ENCODE data around the gene METTL26.
A peak's percentile ranks its signal among the peaks of the same experiment; 100 is the strongest.

Gene METTL26

DNA sequence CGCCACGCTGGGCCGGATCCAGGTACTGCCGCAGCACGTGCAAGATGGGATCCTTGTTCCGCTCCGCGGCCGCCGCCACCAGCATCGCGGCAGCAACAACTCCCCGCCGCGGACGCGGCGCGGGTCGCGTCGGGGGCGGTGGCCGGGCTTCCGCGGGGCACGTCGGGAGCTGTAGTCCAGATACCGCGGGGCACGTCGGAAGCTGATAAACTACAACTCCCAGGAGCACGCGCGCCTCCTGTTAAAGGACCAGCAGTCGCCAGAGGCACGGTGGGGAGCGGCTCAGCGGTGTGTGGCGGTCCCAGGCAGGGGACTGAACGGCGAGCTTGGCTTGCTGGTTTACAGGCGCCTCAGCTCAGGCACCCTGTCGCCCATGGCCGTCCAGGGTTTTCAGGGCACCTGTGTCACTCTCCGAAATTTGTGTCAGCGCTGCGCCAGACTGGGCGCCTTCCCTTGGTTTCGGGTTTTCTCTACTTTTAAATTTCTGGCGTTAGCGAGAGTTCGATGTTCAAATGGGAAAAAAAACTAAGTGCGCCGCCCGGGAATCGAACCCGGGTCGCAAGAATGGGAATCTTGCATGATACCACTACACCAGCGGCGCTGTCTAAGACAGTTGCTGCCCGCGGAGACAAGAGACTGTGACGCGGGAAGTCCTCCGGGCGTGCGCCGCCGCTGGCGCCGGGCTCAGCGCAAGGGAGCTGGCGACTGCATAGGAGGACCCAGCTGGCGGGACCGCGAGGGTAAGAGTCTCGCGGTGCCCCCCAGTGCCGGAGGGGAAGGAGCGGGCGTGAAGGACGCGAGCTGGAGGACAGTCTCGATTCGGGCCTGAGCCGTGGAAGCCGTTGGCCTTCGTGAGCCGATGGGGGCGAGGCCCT is at the start of gene METTL26:
Gene METTL26, minus strand, starts transcription at position 100 of the 875 bp plus-strand sequence. Its CDS starts 15 bp downstream, at position 85.
- H2AFZ ChIP-seq (ENCODE audit: low read length): peak within 1 kb of the TSS; percentile 91
- no peak for TF ChIP-seq EZH2phosphoT487 (IDR thresholded peaks at IDR 0.05; ENCODE audit: low read length)
- TF ChIP-seq, protein P1, sequence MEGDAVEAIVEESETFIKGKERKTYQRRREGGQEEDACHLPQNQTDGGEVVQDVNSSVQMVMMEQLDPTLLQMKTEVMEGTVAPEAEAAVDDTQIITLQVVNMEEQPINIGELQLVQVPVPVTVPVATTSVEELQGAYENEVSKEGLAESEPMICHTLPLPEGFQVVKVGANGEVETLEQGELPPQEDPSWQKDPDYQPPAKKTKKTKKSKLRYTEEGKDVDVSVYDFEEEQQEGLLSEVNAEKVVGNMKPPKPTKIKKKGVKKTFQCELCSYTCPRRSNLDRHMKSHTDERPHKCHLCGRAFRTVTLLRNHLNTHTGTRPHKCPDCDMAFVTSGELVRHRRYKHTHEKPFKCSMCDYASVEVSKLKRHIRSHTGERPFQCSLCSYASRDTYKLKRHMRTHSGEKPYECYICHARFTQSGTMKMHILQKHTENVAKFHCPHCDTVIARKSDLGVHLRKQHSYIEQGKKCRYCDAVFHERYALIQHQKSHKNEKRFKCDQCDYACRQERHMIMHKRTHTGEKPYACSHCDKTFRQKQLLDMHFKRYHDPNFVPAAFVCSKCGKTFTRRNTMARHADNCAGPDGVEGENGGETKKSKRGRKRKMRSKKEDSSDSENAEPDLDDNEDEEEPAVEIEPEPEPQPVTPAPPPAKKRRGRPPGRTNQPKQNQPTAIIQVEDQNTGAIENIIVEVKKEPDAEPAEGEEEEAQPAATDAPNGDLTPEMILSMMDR (IDR thresholded peaks at IDR 0.05; ENCODE audit: low read length): no peak
- no peak for TF ChIP-seq EZH2 (optimal IDR thresholded peaks at IDR 0.05; ENCODE audit: low read depth, low read length)

DNA sequence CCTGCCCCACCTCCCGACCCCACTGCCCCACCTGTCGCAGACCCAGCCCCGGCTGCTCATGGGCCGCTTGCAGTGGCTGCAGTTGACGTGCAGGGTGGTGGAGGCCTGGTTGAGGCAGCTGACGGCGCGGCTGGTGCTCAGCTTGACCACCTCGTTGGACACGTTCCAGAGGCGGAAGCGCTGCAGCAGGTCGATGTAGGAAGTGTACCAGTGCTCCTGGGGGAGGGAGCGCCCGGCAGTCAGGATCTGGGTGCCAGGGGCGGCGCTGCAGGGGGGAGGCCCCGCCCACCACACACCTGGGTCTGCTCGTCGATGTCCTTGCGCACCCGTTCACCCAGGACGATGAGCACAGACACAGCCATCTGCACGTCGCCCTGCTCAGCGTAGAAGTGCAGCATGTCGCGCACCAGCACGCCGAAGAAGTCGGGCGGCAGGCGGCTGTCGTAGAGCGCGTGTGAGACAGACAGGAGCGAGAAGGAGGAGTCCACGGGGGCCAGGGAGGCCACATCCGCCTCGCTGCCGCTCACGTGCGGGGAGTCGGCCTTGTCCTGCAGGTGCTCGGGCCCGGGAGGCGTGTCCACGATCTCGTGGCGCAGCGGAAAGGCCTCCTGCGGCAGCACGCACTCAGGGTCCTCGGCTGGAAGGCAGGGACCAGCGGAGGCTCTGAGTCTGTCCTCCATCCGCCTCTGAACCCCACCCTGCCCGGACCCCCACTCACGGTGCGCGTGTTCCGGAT is 49.0 kb upstream of the METTL26 start:
- no peak overlapping the region for H3K4me3 ChIP-seq (ENCODE audit: low read length)
- H2AFZ ChIP-seq (ENCODE audit: low read length): no peak overlapping the region
- no peaks in the 10 kb centered on the region for H3K9me3 ChIP-seq (replicated peaks; ENCODE audit: insufficient read depth, low read length)
- no peaks in the 10 kb centered on the region for H3K9me2 ChIP-seq (replicated peaks; ENCODE audit: insufficient read depth, low read length)
- H3K27ac ChIP-seq (ENCODE audit: low read length): no peak overlapping the region
- no peaks in the 10 kb centered on the region for H3K36me3 ChIP-seq (replicated peaks; ENCODE audit: insufficient read depth, low read length)
- H3F3A ChIP-seq (ENCODE audit: insufficient read depth, low read length): 0 out of 2 replicates have a peak, but pooled peaks cover 4% of the 10 kb centered on the region
- TF ChIP-seq, protein P1 (IDR thresholded peaks at IDR 0.05; ENCODE audit: low read length): no peak
- no peak for TF ChIP-seq EZH2phosphoT487 (IDR thresholded peaks at IDR 0.05; ENCODE audit: low read length)
- TF ChIP-seq EZH2 (optimal IDR thresholded peaks at IDR 0.05; ENCODE audit: low read depth, low read length): no peak
- peaks cover 47% of the 10 kb centered on the region for H3K79me2 ChIP-seq (ENCODE audit: low read length)
- no peak overlapping the region for H3K4me2 ChIP-seq (ENCODE audit: low read depth, low read length)
- no peak overlapping the region for H3K9ac ChIP-seq (ENCODE audit: low read length)
- no peaks in the 10 kb centered on the region for H4K20me1 ChIP-seq (ENCODE audit: insufficient read depth, low read length)
- H3K27me3 ChIP-seq (replicated peaks; ENCODE audit: insufficient read depth, low read length): no peaks in the 10 kb centered on the region
- no peak for DNase-seq
- peaks cover 14% of the 10 kb centered on the region for H3K4me1 ChIP-seq (ENCODE audit: low read length)

More for the DNA sequence above, at the start of gene METTL26:
- H3K4me1 ChIP-seq (ENCODE audit: low read length): 0 out of 2 replicates have a peak, but pooled peaks cover 11% of the 10 kb centered on the region
- peak within 1 kb of the TSS; percentile 92 for H3K27ac ChIP-seq (ENCODE audit: low read length)
- peak within 1 kb of the TSS; percentile 85 for H3K9ac ChIP-seq (ENCODE audit: low read length)
- DNase-seq: peak; percentile 96
- H3K9me3 ChIP-seq (replicated peaks; ENCODE audit: insufficient read depth, low read length): no peaks in the 10 kb centered on the region
- peaks cover 22% of the 10 kb centered on the region for H3K79me2 ChIP-seq (ENCODE audit: low read length)
- no peaks in the 10 kb centered on the region for H4K20me1 ChIP-seq (ENCODE audit: insufficient read depth, low read length)
- no peaks in the 10 kb centered on the region for H3K9me2 ChIP-seq (replicated peaks; ENCODE audit: insufficient read depth, low read length)
- H3K4me2 ChIP-seq (ENCODE audit: low read depth, low read length): peak within 1 kb of the TSS; percentile 99
- H3K27me3 ChIP-seq (replicated peaks; ENCODE audit: insufficient read depth, low read length): no peaks in the 10 kb centered on the region
- no peaks in the 10 kb centered on the region for H3K36me3 ChIP-seq (replicated peaks; ENCODE audit: insufficient read depth, low read length)
- H3K4me3 ChIP-seq (ENCODE audit: low read length): peak within 1 kb of the TSS; percentile 95
- H3F3A ChIP-seq (ENCODE audit: insufficient read depth, low read length): peaks cover 11% of the 10 kb centered on the region

DNA sequence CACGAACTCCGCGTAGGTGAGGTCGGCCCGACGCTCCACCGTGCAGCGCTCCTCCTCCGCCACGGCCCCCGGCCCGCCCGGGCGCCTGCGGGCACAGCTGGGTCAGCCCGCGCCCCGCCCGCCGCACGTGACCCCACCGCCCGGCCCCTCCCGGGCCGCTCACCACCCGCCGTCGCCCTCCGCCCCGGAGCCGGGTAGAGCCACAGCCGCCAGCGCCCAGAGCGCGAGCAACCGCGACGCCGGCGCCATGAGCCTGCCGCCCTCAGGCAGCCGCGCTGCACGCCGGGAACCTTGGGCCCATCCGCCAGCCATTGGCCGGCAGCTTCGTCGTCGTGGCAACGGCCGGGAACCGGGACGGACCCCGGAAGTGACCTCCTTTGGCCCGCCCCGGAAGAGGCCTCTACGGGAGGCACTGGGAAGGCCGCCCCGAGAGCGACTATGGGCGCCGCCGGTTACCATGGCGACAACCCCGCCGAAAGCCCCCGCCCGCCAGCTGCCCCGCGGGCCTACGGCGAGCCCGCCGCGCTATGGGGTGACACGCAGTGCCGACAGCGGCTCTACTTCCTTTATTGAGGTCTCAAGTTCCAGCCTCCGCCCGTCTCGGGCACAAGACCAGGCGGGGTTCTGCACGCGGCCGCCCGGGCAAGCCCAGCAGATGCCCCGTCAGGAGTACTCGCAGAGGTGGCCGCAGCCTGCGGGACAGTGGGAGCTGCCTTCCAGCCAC is 48.1 kb upstream of the METTL26 start, which contains the start of gene JMJD8:
Gene JMJD8, minus strand, starts transcription at position 264 of the 724 bp plus-strand sequence. Its CDS starts 15 bp downstream, at position 249.
- 0 out of 2 replicates have a peak, but pooled peaks cover 4% of the 10 kb centered on the region for H3F3A ChIP-seq (ENCODE audit: insufficient read depth, low read length)
- peak within 1 kb of the TSS; percentile 61 for H3K4me3 ChIP-seq (ENCODE audit: low read length)
- H4K20me1 ChIP-seq (ENCODE audit: insufficient read depth, low read length): no peaks in the 10 kb centered on the region
- peaks cover 40% of the 10 kb centered on the region for H3K79me2 ChIP-seq (ENCODE audit: low read length)
- peak; percentile 90 for DNase-seq
- peak within 1 kb of the TSS; percentile 70 for H3K4me2 ChIP-seq (ENCODE audit: low read depth, low read length)
- no peaks in the 10 kb centered on the region for H3K27me3 ChIP-seq (replicated peaks; ENCODE audit: insufficient read depth, low read length)
- TF ChIP-seq EZH2phosphoT487 (IDR thresholded peaks at IDR 0.05; ENCODE audit: low read length) (no peak), EZH2 (optimal IDR thresholded peaks at IDR 0.05; ENCODE audit: low read depth, low read length) (no peak)
- TF ChIP-seq, protein P1 (IDR thresholded peaks at IDR 0.05; ENCODE audit: low read length): no peak
- H3K9me3 ChIP-seq (replicated peaks; ENCODE audit: insufficient read depth, low read length): no peaks in the 10 kb centered on the region
- H3K9me2 ChIP-seq (replicated peaks; ENCODE audit: insufficient read depth, low read length): no peaks in the 10 kb centered on the region
- H2AFZ ChIP-seq (ENCODE audit: low read length): no peak within 1 kb of the TSS
- H3K27ac ChIP-seq (ENCODE audit: low read length): peak within 1 kb of the TSS; percentile 29; the same call in 1 of the 2 replicates
- H3K36me3 ChIP-seq (replicated peaks; ENCODE audit: insufficient read depth, low read length): no peaks in the 10 kb centered on the region
- H3K4me1 ChIP-seq (ENCODE audit: low read length): peaks cover 9% of the 10 kb centered on the region
- peak within 1 kb of the TSS; percentile 32; the same call in 1 of the 2 replicates for H3K9ac ChIP-seq (ENCODE audit: low read length)

All from MM.1S (cell line).